Neural progenitor cell (in vitro differentiated cells): ENCODE measurements around the gene RGS6.

Source experiments
- EZH2 ChIP-seq: fragments of 200-600 bp; sonication (generic); IDR thresholded peaks from 2 replicates; pipeline ENCODE4 v1.6.1; 2017; ENCODE audit warnings: antibody characterized with exemption, mild to moderate bottlenecking, moderate library complexity
- EZH2phosphoT487 ChIP-seq: fragments of 200-600 bp; sonication (generic); IDR thresholded peaks from 2 replicates; pipeline ENCODE4 v1.6.1; 2017; ENCODE audit warnings: antibody characterized with exemption
- TF ChIP-seq, protein P1 (sequence below): fragments of 200-600 bp; sonication (generic); IDR thresholded peaks from 2 replicates; pipeline ENCODE4 v1.5.1; 2017; ENCODE audit warnings: antibody characterized with exemption, mild to moderate bottlenecking

DNA sequence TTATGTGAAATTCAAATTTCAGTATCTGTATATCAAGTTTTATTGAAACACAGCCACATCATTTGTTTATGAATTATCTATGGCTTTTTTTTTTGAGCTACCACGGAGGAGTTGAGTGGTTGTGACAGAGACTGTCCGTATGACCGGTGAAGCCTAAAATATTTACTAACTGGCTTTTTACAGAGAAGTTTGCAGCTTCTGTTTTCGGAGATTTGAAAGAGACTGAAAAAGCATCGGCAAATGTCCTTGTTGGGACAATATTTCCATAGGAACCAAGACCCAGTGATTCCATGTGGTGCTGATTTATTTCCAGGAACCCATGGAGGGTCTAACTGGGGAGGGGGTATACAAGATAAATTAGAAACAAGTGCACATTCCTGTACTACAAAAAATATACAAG, 56.2 kb downstream of the RGS6 start:
- TF ChIP-seq, protein P1, sequence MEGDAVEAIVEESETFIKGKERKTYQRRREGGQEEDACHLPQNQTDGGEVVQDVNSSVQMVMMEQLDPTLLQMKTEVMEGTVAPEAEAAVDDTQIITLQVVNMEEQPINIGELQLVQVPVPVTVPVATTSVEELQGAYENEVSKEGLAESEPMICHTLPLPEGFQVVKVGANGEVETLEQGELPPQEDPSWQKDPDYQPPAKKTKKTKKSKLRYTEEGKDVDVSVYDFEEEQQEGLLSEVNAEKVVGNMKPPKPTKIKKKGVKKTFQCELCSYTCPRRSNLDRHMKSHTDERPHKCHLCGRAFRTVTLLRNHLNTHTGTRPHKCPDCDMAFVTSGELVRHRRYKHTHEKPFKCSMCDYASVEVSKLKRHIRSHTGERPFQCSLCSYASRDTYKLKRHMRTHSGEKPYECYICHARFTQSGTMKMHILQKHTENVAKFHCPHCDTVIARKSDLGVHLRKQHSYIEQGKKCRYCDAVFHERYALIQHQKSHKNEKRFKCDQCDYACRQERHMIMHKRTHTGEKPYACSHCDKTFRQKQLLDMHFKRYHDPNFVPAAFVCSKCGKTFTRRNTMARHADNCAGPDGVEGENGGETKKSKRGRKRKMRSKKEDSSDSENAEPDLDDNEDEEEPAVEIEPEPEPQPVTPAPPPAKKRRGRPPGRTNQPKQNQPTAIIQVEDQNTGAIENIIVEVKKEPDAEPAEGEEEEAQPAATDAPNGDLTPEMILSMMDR: no peak
- no peak for TF ChIP-seq EZH2phosphoT487
- TF ChIP-seq EZH2: no peak
